Ramos (cell line): ENCODE measurements around the gene XYLB.

Experiments used
- in situ Hi-C: fragments of 300-500 bp; cut with MboI; formaldehyde crosslinking; loops from one replicate; pipeline ENCODE4 v1.14.3; 2022; ENCODE audit warnings: low sequenced_read_pairs; ENCODE audit not compliant: unreplicated experiment

Gene XYLB

GRCh38 chr3:38354588-38355330 is 8.2 kb downstream of the XYLB start:
- in situ Hi-C loops = no loop called here

- in situ Hi-C loops = no loop called here
These were observed 12.5 kb downstream of the XYLB start for GRCh38 chr3:38359038-38359437.

GRCh38 chr3:38360345-38360744 is 13.8 kb downstream of the XYLB start:
- in situ Hi-C loops = no loop called here

- in situ Hi-C loops = no loop called here
These were observed 14.9 kb downstream of the XYLB start for GRCh38 chr3:38361496-38361895.

GRCh38 chr3:38362825-38363224 is 16.2 kb downstream of the XYLB start:
- in situ Hi-C loops = no loop called here

- in situ Hi-C loops = no loop called here
These were observed 18.3 kb downstream of the XYLB start for GRCh38 chr3:38364721-38365400.

- in situ Hi-C loops = no loop called here
These were observed 19.0 kb downstream of the XYLB start for GRCh38 chr3:38365469-38366062.

GRCh38 chr3:38366082-38366481 is 19.5 kb downstream of the XYLB start:
- in situ Hi-C loops = no loop called here

- in situ Hi-C loops = no loop called here
These were observed 21.2 kb downstream of the XYLB start for GRCh38 chr3:38367779-38368178.

- in situ Hi-C loops = no loop called here
These were observed 21.7 kb downstream of the XYLB start for GRCh38 chr3:38368238-38368637.

- in situ Hi-C loops = no loop called here
These were observed 22.6 kb downstream of the XYLB start for GRCh38 chr3:38369186-38369585.

- in situ Hi-C loops = no loop called here
These were observed 23.6 kb downstream of the XYLB start for GRCh38 chr3:38370149-38370548.

GRCh38 chr3:38370861-38371260 is 24.3 kb downstream of the XYLB start:
- in situ Hi-C loops = no loop called here

- in situ Hi-C loops = no loop called here
These were observed 25.1 kb downstream of the XYLB start for GRCh38 chr3:38371541-38372213.

GRCh38 chr3:38372214-38372601 is 25.6 kb downstream of the XYLB start:
- in situ Hi-C loops = no loop called here

- in situ Hi-C loops = no loop called here
These were observed 27.6 kb downstream of the XYLB start for GRCh38 chr3:38374221-38374620.

- in situ Hi-C loops = no loop called here
These were observed 28.5 kb downstream of the XYLB start for GRCh38 chr3:38375072-38375471.

GRCh38 chr3:38375488-38376097 is 29.0 kb downstream of the XYLB start:
- in situ Hi-C loops = no loop called here

- in situ Hi-C loops = no loop called here
These were observed 29.7 kb downstream of the XYLB start for GRCh38 chr3:38376098-38376816.

- in situ Hi-C loops = no loop called here
These were observed 32.7 kb downstream of the XYLB start for GRCh38 chr3:38379201-38379770.
